T-cell (primary cell): ENCODE measurements around the gene HINFP. TPM values are rescaled to one million over a fixed set of nuclear protein-coding genes. Genes with fewer than 3 reads are reported as not detected.
"Not testable (repeated sequence)": the region's sequence is repeated elsewhere in the genome, so short reads cannot be mapped to it uniquely, and the experiment has no call there.

Experiments
- ATAC-seq, 4 experiments: fragments of 200-7000 bp in 3 of 4; fragments of 150-1000 bp in 1 of 4; cut with Tn5 transposase; replicated peaks in 1 of 4; 1 replicate in 3 of 4; 2 replicates in 1 of 4; pipeline ENCODE4 v1.10.0; 2021; ENCODE audit warnings: moderate library complexity in 3 of 4, mild to moderate bottlenecking in 2 of 4, moderate number of reproducible peaks in 1 of 4
- CTCF ChIA-PET, 2 donors: fragments of 300-600 bp; sonication (Branson Sonifier 250); formaldehyde crosslinking; loops; one replicate each; lab custom pipeline; 2022; ENCODE audit warnings: antibody characterized with exemption in 2 of 2; lab: Charles Lee
- POLR2A ChIA-PET, 2 donors: fragments of 300-600 bp; sonication (Branson Sonifier 250); formaldehyde crosslinking; loops; one replicate each; lab custom pipeline; 2022; ENCODE audit warnings: antibody characterized with exemption in 2 of 2; lab: Charles Lee
- DNase-seq, 35 experiments: peaks; one replicate each; pipeline versions ENCODE4 v3.0.0 to v3.0.0-alpha.2; 2013 to 2023
- H3K27ac ChIP-seq: one replicate; pipeline ENCODE4 v1.5.1; 2013; ENCODE audit warnings: low read length
- H3K27me3 ChIP-seq, 2 experiments: replicated peaks in 1 of 2; 1 replicate in 1 of 2; 2 replicates in 1 of 2; pipeline versions ENCODE4 v1.6.1 to v1.7.0; 2013; ENCODE audit warnings: low read length in 1 of 2, mixed read lengths in 1 of 2; ENCODE audit not compliant: control insufficient read depth in 2 of 2, insufficient read depth in 2 of 2; ENCODE audit errors: extremely low read depth in 1 of 2
- H3K36me3 ChIP-seq, 2 donors: 1 replicate in 1 of 2; 2 replicates in 1 of 2; pipeline versions ENCODE4 v1.6.1 to v1.7.0; 2013; ENCODE audit warnings: low read length in 1 of 2; ENCODE audit not compliant: control insufficient read depth in 2 of 2, insufficient read depth in 1 of 2; ENCODE audit errors: extremely low read depth in 1 of 2
- H3K4me1 ChIP-seq, 2 experiments: 1 replicate in 1 of 2; 2 replicates in 1 of 2; pipeline versions ENCODE4 v1.6.1 to v1.7.0; 2013; ENCODE audit warnings: low read length in 2 of 2, mixed read lengths in 1 of 2; ENCODE audit not compliant: insufficient read depth in 2 of 2, control insufficient read depth in 1 of 2; ENCODE audit errors: extremely low read depth in 1 of 2
- H3K4me3 ChIP-seq, 2 donors: 1 replicate in 1 of 2; 2 replicates in 1 of 2; pipeline versions ENCODE4 v1.5.1 to v1.7.0; 2013; ENCODE audit warnings: mild to moderate bottlenecking in 2 of 2, low read length in 1 of 2, moderate library complexity in 1 of 2; ENCODE audit not compliant: control insufficient read depth in 1 of 2; ENCODE audit errors: extremely low read depth in 1 of 2
- H3K9me3 ChIP-seq: 2 replicates; pipeline ENCODE4 v1.7.0; 2013
- H3K27ac Mint-ChIP-seq, 2 donors: one replicate each; pipeline ENCODE4 v1.8.0; 2020 to 2021; ENCODE audit warnings: mild to moderate bottlenecking in 2 of 2, mixed read lengths in 2 of 2
- H3K27me3 Mint-ChIP-seq, 2 donors: one replicate each; pipeline ENCODE4 v1.8.0; 2021 to 2022; ENCODE audit warnings: mixed read lengths in 2 of 2
- H3K36me3 Mint-ChIP-seq: one replicate; pipeline ENCODE4 v1.8.0; 2021; ENCODE audit warnings: mixed read lengths
- H3K4me1 Mint-ChIP-seq, 3 donors: one replicate each; pipeline ENCODE4 v1.8.0; 2020 to 2022; ENCODE audit warnings: mixed read lengths in 3 of 3, mild to moderate bottlenecking in 1 of 3
- H3K4me3 Mint-ChIP-seq, 3 donors: one replicate each; pipeline ENCODE4 v1.8.0; 2020 to 2022; ENCODE audit warnings: mild to moderate bottlenecking in 3 of 3, mixed read lengths in 3 of 3, moderate library complexity in 3 of 3
- H3K9me3 Mint-ChIP-seq, 3 donors: one replicate each; pipeline ENCODE4 v1.8.0; 2020 to 2022; ENCODE audit warnings: mixed read lengths in 3 of 3
- WGBS: methylation state at CpG from one replicate; pipeline ENCODE4 v1.1.5; 2013; ENCODE audit warnings: missing lambda C conversion rate; ENCODE audit not compliant: insufficient coverage; 5-methylcytosine and 5-hydroxymethylcytosine counted together
- total RNA-seq, 35 experiments: library from RNA in 6 of 35; stranded (reverse) in 6 of 35; fragments of 120-200 nt in 1 of 35; gene quantifications; one replicate each; pipeline versions ENCODE4 v1.2.1 to v1.2.4 and lab custom pipeline; 2013 to 2026

HINFP gene
- total RNA-seq, 5 donors from 2014 or later (not counting 1 experiment from before 2014, with no cell fraction given): 30.0 to 68.5 (median 56.7) TPM

DNA sequence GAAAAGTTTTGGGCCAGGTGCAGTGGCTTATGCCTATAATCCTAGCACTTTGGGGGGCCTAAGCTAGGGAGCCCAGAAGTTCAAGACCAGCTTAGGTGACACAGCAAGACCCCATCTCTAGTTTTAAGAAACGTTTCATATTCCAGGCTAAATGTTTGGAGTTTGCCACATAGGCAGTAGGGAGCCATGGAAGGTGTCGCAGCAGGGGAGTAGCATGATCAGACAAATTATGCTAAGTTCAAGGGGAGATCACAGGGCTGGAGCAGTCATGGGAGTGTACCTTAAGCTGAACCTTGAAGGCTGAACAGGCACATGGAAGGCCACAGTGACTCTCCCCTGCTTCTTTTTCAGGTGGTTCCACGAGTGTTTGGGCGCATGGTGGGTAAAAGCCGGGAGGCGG is 58.0 kb downstream of the HINFP start:
- peaks cover 6 to 13% (median 13%) of the 10 kb centered on the region in 3 donors for H3K4me1 Mint-ChIP-seq
- no peaks in the 10 kb centered on the region for H3K9me3 ChIP-seq
- no peaks in the 10 kb centered on the region for H3K27me3 ChIP-seq
- H3K27me3 Mint-ChIP-seq: no peaks in the 10 kb centered on the region
- no peak overlapping the region for H3K27ac Mint-ChIP-seq
- ChIA-PET CTCF (interaction anchor here in 1 of 2 donors (0.6 kb wide), 1 partner anchor 27 kb away, joined by 5 read pairs; the partner anchor contains the start of gene CBL), POLR2A (no interaction called here)
- H3K4me1 ChIP-seq: peaks cover 9 to 16% of the 10 kb centered on the region in 2 experiments
- H3K9me3 Mint-ChIP-seq: no peaks in the 10 kb centered on the region
- peaks cover 23% of the 10 kb centered on the region for H3K36me3 Mint-ChIP-seq
- H3K4me3 ChIP-seq: no peak overlapping the region
- ATAC-seq (no peak), DNase-seq (no peak)
- no peak overlapping the region for H3K27ac ChIP-seq
- peaks cover 12 to 21% of the 10 kb centered on the region in 2 donors for H3K36me3 ChIP-seq
- no peak overlapping the region for H3K4me3 Mint-ChIP-seq
- WGBS: 94% methylated on average over 6 of the region's 6 CpGs

- DNase-seq (no peak), ATAC-seq (no peak)
- WGBS: 99% methylated on average over 8 of the region's 10 CpGs
- no peak overlapping the region for H3K27ac Mint-ChIP-seq
- H3K9me3 Mint-ChIP-seq: no peaks in the 10 kb centered on the region
- peaks cover 6 to 13% (median 13%) of the 10 kb centered on the region in 3 donors for H3K4me1 Mint-ChIP-seq
- CTCF ChIA-PET: interaction anchor here (0.5 to 0.6 kb wide), 3 partner anchors 26 to 167 kb away, joined by 3 to 6 read pairs (median 5); partner anchors contain the start of gene CBL (in 1 of the 2)
- H3K27me3 Mint-ChIP-seq: no peaks in the 10 kb centered on the region
- H3K27me3 ChIP-seq: no peaks in the 10 kb centered on the region
- H3K9me3 ChIP-seq: no peaks in the 10 kb centered on the region
- no peak overlapping the region for H3K4me3 Mint-ChIP-seq
- H3K27ac ChIP-seq: no peak overlapping the region
- peaks cover 9 to 16% of the 10 kb centered on the region in 2 experiments for H3K4me1 ChIP-seq
- peaks cover 19% of the 10 kb centered on the region for H3K36me3 Mint-ChIP-seq
- H3K4me3 ChIP-seq: no peak overlapping the region
- POLR2A ChIA-PET: no interaction called here
- H3K36me3 ChIP-seq: peaks cover 5 to 17% of the 10 kb centered on the region in 2 donors
Measured at GRCh38 chr11:119179983-119180382, 58.6 kb downstream of the HINFP start.

DNA sequence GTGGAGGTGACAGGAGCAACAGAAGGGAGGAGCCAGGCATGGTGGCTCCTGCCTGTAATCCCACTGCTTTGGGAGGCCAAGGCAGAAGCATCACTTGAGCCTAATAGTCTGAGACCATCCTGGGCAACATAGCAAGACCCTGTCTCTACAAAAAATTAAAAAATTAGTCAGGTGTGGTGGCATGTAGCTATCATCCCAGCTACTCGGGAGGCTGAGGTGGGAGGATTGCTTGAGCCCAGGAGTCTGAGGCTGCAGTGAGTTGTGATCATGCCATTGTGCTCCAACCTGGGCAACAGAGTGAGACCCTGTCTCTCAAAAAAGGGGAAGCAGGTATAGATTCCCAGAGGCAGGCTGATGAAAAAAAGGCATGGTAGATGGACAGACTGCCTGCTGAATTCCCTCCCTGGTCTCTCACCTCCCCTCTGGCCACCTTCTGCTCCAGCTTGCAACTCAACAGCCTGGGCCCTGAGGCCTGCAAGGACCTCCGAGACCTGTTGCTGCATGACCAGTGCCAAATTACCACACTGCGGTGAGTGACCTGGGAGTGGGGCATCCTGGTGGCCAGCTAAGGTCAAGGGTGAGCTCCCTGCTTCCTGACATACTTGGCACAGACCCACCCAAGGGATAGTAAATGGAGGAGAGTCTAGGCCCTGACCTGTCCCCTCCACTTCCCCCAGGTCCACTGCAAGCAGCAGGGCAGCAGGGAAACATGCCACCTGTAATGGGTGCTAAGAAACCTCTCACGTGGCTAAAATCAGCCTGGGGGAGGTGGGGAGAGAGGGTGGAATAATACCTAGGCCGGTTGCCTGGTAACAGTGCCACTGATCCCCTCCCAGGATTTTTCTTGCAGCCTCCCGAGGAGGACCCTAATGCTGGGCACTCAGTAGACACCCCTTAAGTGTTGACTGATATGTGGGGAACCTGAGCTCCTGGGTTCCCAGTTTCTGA is 59.6 kb downstream of the HINFP start:
- no peak for ATAC-seq
- Mint-ChIP-seq H3K9me3 (no peaks in the 10 kb centered on the region), H3K4me1 (peaks cover 6 to 13% (median 9%) of the 10 kb centered on the region in 3 donors), H3K4me3 (no peak overlapping the region), H3K36me3 (peaks cover 13% of the 10 kb centered on the region), H3K27ac (no peak overlapping the region), H3K27me3 (no peaks in the 10 kb centered on the region)
- ChIA-PET POLR2A (no interaction called here), CTCF (interaction anchor here in 1 of 2 donors (0.6 kb wide), 1 partner anchor 168 kb away, joined by 3 read pairs; no protein-coding TSS in a partner anchor)
- no peaks in the 10 kb centered on the region for H3K9me3 ChIP-seq
- H3K4me3 ChIP-seq: no peak overlapping the region
- DNase-seq: no peak
- H3K27ac ChIP-seq: no peak overlapping the region
- 100% methylated on average over 3 of the region's 6 CpGs for WGBS
- peaks cover 2 to 13% of the 10 kb centered on the region in 2 donors for H3K36me3 ChIP-seq
- H3K4me1 ChIP-seq: peaks cover 9 to 16% of the 10 kb centered on the region in 2 experiments
- peaks cover 0 to 7% of the 10 kb centered on the region in 2 experiments for H3K27me3 ChIP-seq

GRCh38 chr11:119181677-119182412 is 60.5 kb downstream of the HINFP start:
- no peak overlapping the region for H3K4me3 Mint-ChIP-seq
- no peak overlapping the region for H3K27ac ChIP-seq

DNA sequence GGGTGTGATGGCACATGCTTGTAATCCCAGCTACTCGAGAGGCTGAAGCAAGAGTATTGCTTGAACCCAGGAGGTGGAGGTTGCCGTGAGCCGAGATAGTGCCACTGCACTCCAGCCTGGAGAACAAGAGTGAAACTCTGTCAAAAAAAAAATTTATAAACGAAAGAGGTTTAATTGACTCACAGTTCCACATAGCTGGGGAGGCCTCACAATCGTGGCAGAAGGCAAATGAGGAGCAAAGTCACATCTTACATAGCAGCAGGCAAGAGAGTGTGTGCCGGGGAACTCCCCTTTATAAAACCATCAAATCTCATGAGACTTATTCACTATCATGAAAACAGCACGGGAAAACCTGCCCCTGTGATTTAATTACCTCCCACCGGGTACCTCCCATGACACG is 63.0 kb downstream of the HINFP start:
- peaks cover 0 to 24% of the 10 kb centered on the region in 2 experiments for H3K27me3 ChIP-seq
- H3K27me3 Mint-ChIP-seq, H3K9me3 Mint-ChIP-seq, DNase-seq, H3K4me3 Mint-ChIP-seq, H3K9me3 ChIP-seq, H3K36me3 Mint-ChIP-seq, H3K27ac Mint-ChIP-seq, ATAC-seq, POLR2A ChIA-PET, H3K4me1 ChIP-seq, H3K27ac ChIP-seq, H3K4me1 Mint-ChIP-seq, H3K4me3 ChIP-seq: not testable (repeated sequence)
- 63% methylated on average over 4 of the region's 9 CpGs for WGBS
- peaks cover 2 to 13% of the 10 kb centered on the region in 2 donors for H3K36me3 ChIP-seq
- CTCF ChIA-PET: interaction anchor here (0.6 kb wide), 2 partner anchors 77 to 154 kb away, joined by 3 read pairs; no protein-coding TSS in a partner anchor

More at GRCh38 chr11:119181677-119182412, 60.5 kb downstream of the HINFP start:
- no peaks in the 10 kb centered on the region for H3K9me3 Mint-ChIP-seq
- H3K36me3 Mint-ChIP-seq: peaks cover 13% of the 10 kb centered on the region
- ChIA-PET POLR2A (no interaction called here), CTCF (no interaction called here)
- H3K27me3 Mint-ChIP-seq: no peaks in the 10 kb centered on the region
- H3K36me3 ChIP-seq: peaks cover 2 to 13% of the 10 kb centered on the region in 2 donors
- H3K9me3 ChIP-seq: no peaks in the 10 kb centered on the region
- WGBS: 94% methylated on average over 14 of the region's 17 CpGs
- H3K4me1 ChIP-seq: peaks cover 9 to 16% of the 10 kb centered on the region in 2 experiments
- no peak overlapping the region for H3K27ac Mint-ChIP-seq
- peaks cover 6 to 13% (median 9%) of the 10 kb centered on the region in 3 donors for H3K4me1 Mint-ChIP-seq
- H3K4me3 ChIP-seq: no peak overlapping the region
- H3K27me3 ChIP-seq: peaks cover 0 to 10% of the 10 kb centered on the region in 2 experiments
- DNase-seq (no peak), ATAC-seq (no peak)
